NCI-H1417 (cell line): ENCODE data around the gene DRAXIN.
A peak's percentile ranks its signal among the peaks of the same experiment; 100 is the strongest.

ENCODE experiments used
- DNase-seq, 3 experiments: peaks; one replicate each; lab custom pipeline; 2025; lab: John Stamatoyannopoulos, UW

Gene DRAXIN

GRCh38 chr1:11688506-11688905, 3.0 kb upstream of the DRAXIN start:
- no peak for DNase-seq

GRCh38 chr1:11690397-11691301, 861 bp upstream of the DRAXIN start:
- DNase-seq, result peak; percentile 59 to 89 (median 86)

- DNase-seq, result peak in 1 of 3 experiments; percentile 28
Observed at GRCh38 chr1:11691928-11692711, 610 bp downstream of the DRAXIN start.

- peak in 1 of 3 experiments; percentile 14 for DNase-seq
Observed at GRCh38 chr1:11693024-11693590, 1.6 kb downstream of the DRAXIN start.

- no peak for DNase-seq
Observed at GRCh38 chr1:11693917-11694316, 2.4 kb downstream of the DRAXIN start.

- no peak for DNase-seq
Observed at GRCh38 chr1:11695861-11696260, 4.4 kb downstream of the DRAXIN start.

GRCh38 chr1:11697188-11697892, 5.8 kb downstream of the DRAXIN start:
- no peak for DNase-seq

GRCh38 chr1:11697893-11698210, 6.3 kb downstream of the DRAXIN start:
- DNase-seq, result no peak

GRCh38 chr1:11700601-11701467, 9.3 kb downstream of the DRAXIN start:
- no peak for DNase-seq

- DNase-seq, result no peak
Observed at GRCh38 chr1:11701551-11701961, 10.0 kb downstream of the DRAXIN start.

- no peak for DNase-seq
Observed at GRCh38 chr1:11701981-11702803, 10.7 kb downstream of the DRAXIN start.

- DNase-seq, result no peak
Observed at GRCh38 chr1:11703357-11704193, 12.1 kb downstream of the DRAXIN start.

GRCh38 chr1:11704194-11704529, 12.7 kb downstream of the DRAXIN start:
- DNase-seq, result no peak

- DNase-seq, result no peak
Observed at GRCh38 chr1:11704691-11705475, 13.4 kb downstream of the DRAXIN start.

GRCh38 chr1:11705596-11705995, 14.1 kb downstream of the DRAXIN start:
- no peak for DNase-seq

- no peak for DNase-seq
Observed at GRCh38 chr1:11706292-11706691, 14.8 kb downstream of the DRAXIN start.

- DNase-seq, result peak; percentile 72 to 88 (median 84)
Observed at GRCh38 chr1:11707621-11708276, 16.2 kb downstream of the DRAXIN start.
